K562 (cell line): Measurements from ENCODE around the gene ZNF407.

ENCODE experiments used
- BDP1 ChIP-seq: IDR thresholded peaks from 3 replicates; pipeline ENCODE4 v1.6.1; 2011; ENCODE audit not compliant: insufficient read length, insufficient read depth
- BHLHE40 ChIP-seq: IDR thresholded peaks from 2 replicates; pipeline ENCODE4 v1.6.1; 2011; ENCODE audit warnings: low read length, improper control_type of control experiment
- CTCF ChIP-seq, 3 experiments: IDR thresholded peaks in 2 of 3; conservative IDR thresholded peaks in 1 of 3; 2 replicates each; pipeline ENCODE4 v1.5.1; 2011 to 2012; ENCODE audit warnings: low read length in 3 of 3, mild to moderate bottlenecking in 3 of 3, control low read depth in 2 of 3, improper control_type of control experiment in 1 of 3, inconsistent platforms in 1 of 3, low read depth in 1 of 3, mixed read lengths in 1 of 3, moderate library complexity in 1 of 3; ENCODE audit not compliant: insufficient read depth in 2 of 3
- MXI1 ChIP-seq: IDR thresholded peaks from 2 replicates; pipeline ENCODE4 v1.6.1; 2011; ENCODE audit warnings: low read depth, mild to moderate bottlenecking, improper control_type of control experiment, low read length
- MYNN ChIP-seq, 2 experiments: sonication (generic); formaldehyde crosslinking in 1 of 2; IDR thresholded peaks; 2 replicates each; pipeline versions ENCODE4 v1.5.0 to v1.6.1; 2016 to 2020; ENCODE audit warnings: antibody characterized with exemption in 1 of 2, missing genetic modification reagents in 1 of 2
- RBM14 ChIP-seq: fragments of 200-400 bp; formaldehyde crosslinking; IDR thresholded peaks from 2 replicates; pipeline ENCODE4 v1.6.1; 2018; ENCODE audit warnings: low read depth, mild to moderate bottlenecking, low read length, moderate library complexity, borderline replicate concordance; ENCODE audit not compliant: insufficient read depth
- STAT5B ChIP-seq: fragments of 250-450 bp; sonication (Bioruptor Pico); IDR thresholded peaks from 2 replicates; pipeline ENCODE4 v1.8.0; 2021; ENCODE audit warnings: mild to moderate bottlenecking, inconsistent platforms
- ZBTB11 ChIP-seq, 3 experiments: fragments of 200-800 bp in 1 of 3; fragments of 250-450 bp in 1 of 3; fragments of 450-650 bp in 1 of 3; sonication (Bioruptor Pico) in 1 of 3; sonication (Bioruptor generic) in 1 of 3; formaldehyde crosslinking in 1 of 3; IDR thresholded peaks; 2 replicates each; pipeline versions ENCODE4 v1.6.1 to v1.8.0; 2016 to 2022; ENCODE audit warnings: mild to moderate bottlenecking in 2 of 3, missing genetic modification characterization in 2 of 3, missing compliant biosample characterization in 1 of 3, moderate library complexity in 1 of 3
- ZKSCAN1 ChIP-seq: fragments of 150-350 bp; IDR thresholded peaks from 2 replicates; pipeline ENCODE4 v1.6.1; 2016; ENCODE audit warnings: low read depth, low read length
- TF ChIP-seq, protein P1 (sequence below): fragments of 450-650 bp; formaldehyde crosslinking; IDR thresholded peaks from 2 replicates; pipeline ENCODE4 v1.4.0; 2020; ENCODE audit warnings: mild to moderate bottlenecking, mixed read lengths

- no peak for TF ChIP-seq CTCF (IDR thresholded peaks at IDR 0.05 in 2 of 3, conservative IDR thresholded peaks at IDR 0.05 in 1 of 3; ENCODE audit: insufficient read depth in 2 of 3, low read depth in 1 of 3, low read length in 3 of 3)
- TF ChIP-seq, protein P1, sequence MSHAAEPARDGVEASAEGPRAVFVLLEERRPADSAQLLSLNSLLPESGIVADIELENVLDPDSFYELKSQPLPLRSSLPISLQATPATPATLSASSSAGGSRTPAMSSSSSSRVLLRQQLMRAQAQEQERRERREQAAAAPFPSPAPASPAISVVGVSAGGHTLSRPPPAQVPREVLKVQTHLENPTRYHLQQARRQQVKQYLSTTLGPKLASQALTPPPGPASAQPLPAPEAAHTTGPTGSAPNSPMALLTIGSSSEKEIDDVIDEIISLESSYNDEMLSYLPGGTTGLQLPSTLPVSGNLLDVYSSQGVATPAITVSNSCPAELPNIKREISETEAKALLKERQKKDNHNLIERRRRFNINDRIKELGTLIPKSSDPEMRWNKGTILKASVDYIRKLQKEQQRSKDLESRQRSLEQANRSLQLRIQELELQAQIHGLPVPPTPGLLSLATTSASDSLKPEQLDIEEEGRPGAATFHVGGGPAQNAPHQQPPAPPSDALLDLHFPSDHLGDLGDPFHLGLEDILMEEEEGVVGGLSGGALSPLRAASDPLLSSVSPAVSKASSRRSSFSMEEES (CRISPR knock-in tag) = no peak
- TF ChIP-seq ZKSCAN1 = no peak
- no peak for TF ChIP-seq ZBTB11 (CRISPR knock-in tag; IDR thresholded peaks at IDR 0.05)
- no peak for TF ChIP-seq BHLHE40
- TF ChIP-seq BDP1 = no peak
- TF ChIP-seq MXI1 = no peak
- no peak for TF ChIP-seq MYNN (IDR thresholded peaks at IDR 0.05)
- TF ChIP-seq MYNN (CRISPR knock-in tag; IDR thresholded peaks at IDR 0.05) = no peak
- TF ChIP-seq RBM14 = no peak
- TF ChIP-seq STAT5B (CRISPR knock-in tag) = no peak
These were observed 20.7 kb upstream of the ZNF407 start for GRCh38 chr18:74577019-74577418.
